Thymus (tissue), 11 donors: ENCODE measurements around the gene TMEM41B. TPM values are rescaled to one million over a fixed set of nuclear protein-coding genes. Genes with fewer than 3 reads are reported as not detected.
A peak's percentile ranks its signal among the peaks of the same experiment; 100 is the strongest.
"Not testable (repeated sequence)": the region's sequence is repeated elsewhere in the genome, so short reads cannot be mapped to it uniquely, and the experiment has no call there.

Experiments
- DNase-seq, 9 donors: peaks; one replicate each; pipeline ENCODE4 v3.0.0-alpha.2; 2013; ENCODE audit warnings: low spot score in 9 of 9, low read depth in 6 of 9, missing footprints in 1 of 9
- H3K27ac ChIP-seq, 2 donors: one replicate each; pipeline ENCODE4 v1.5.1; 2013; ENCODE audit warnings: control low read depth in 1 of 2, low read depth in 1 of 2, low read length in 1 of 2, mild to moderate bottlenecking in 1 of 2, moderate library complexity in 1 of 2
- H3K27me3 ChIP-seq, 2 donors: one replicate each; pipeline ENCODE4 v1.5.1; 2013; ENCODE audit warnings: low read length in 1 of 2; ENCODE audit not compliant: control insufficient read depth in 2 of 2, insufficient read depth in 1 of 2
- H3K36me3 ChIP-seq, 2 donors: one replicate each; pipeline ENCODE4 v1.5.1; 2013; ENCODE audit warnings: low read length in 1 of 2, mild to moderate bottlenecking in 1 of 2, moderate library complexity in 1 of 2; ENCODE audit not compliant: control insufficient read depth in 2 of 2, insufficient read depth in 2 of 2
- H3K4me1 ChIP-seq, 2 donors: one replicate each; pipeline ENCODE4 v1.5.1; 2013; ENCODE audit warnings: low read length in 2 of 2; ENCODE audit not compliant: control insufficient read depth in 2 of 2, insufficient read depth in 2 of 2
- H3K4me3 ChIP-seq, 2 donors: one replicate each; pipeline ENCODE4 v1.5.1; 2013; ENCODE audit warnings: low read length in 2 of 2, control low read depth in 1 of 2, mild to moderate bottlenecking in 1 of 2
- H3K9me3 ChIP-seq, 2 donors: one replicate each; pipeline ENCODE4 v1.5.1; 2013; ENCODE audit warnings: low read length in 1 of 2, mild to moderate bottlenecking in 1 of 2; ENCODE audit not compliant: control insufficient read depth in 2 of 2, insufficient read depth in 1 of 2
- WGBS: extraction: QIAGEN DNeasy Blood & Tissue Kit; methylation state at CpG from one replicate; pipeline ENCODE4 v1.1.7; 2013; 5-methylcytosine and 5-hydroxymethylcytosine counted together
- polyA plus RNA-seq: library from polyadenylated mRNA; stranded (reverse); fragments of 200-250 nt; gene quantifications from one replicate; pipeline ENCODE4 v1.2.3, GENCODE V29; 2013
- total RNA-seq: library from RNA; stranded (reverse); fragments of 120-200 nt; gene quantifications from one replicate; pipeline ENCODE4 v1.2.4, GENCODE V29; 2013
- donor health status: healthy.

The TMEM41B gene
- total and polyA plus RNA-seq, 2 donors: 24.9 to 36.6 TPM

- H3K27me3 ChIP-seq: peaks cover 5 to 24% of the 10 kb centered on the region in 2 donors
- 96% methylated on average over 13 of the region's 13 CpGs for WGBS
- no peak overlapping the region for H3K27ac ChIP-seq
- H3K36me3 ChIP-seq: no peaks in the 10 kb centered on the region
- DNase-seq: no peak
- no peak overlapping the region for H3K4me3 ChIP-seq
- peaks cover 4 to 16% of the 10 kb centered on the region in 2 donors for H3K4me1 ChIP-seq
- peaks cover 0 to 4% of the 10 kb centered on the region in 2 donors for H3K9me3 ChIP-seq
Measured at GRCh38 chr11:9266132-9266736, 48.2 kb downstream of the TMEM41B start.

GRCh38 chr11:9265211-9266131 lies 48.9 kb downstream of the TMEM41B start, which contains the start of gene DENND5A:
TSS of gene DENND5A (minus strand) at chr11:9265350. CDS start at chr11:9265069, 281 bp downstream.
- Histone ChIP-seq H3K9me3 (peaks cover 0 to 4% of the 10 kb centered on the region in 2 donors), H3K36me3 (no peaks in the 10 kb centered on the region), H3K4me1 (peaks cover 4 to 22% of the 10 kb centered on the region in 2 donors), H3K27ac (peak within 1 kb of the TSS; percentile 87 to 88), H3K4me3 (peak within 1 kb of the TSS; percentile 78 to 93), H3K27me3 (peaks cover 5 to 24% of the 10 kb centered on the region in 2 donors)
- DNase-seq: peak in 4 of 9 donors; percentile 15 to 61 (median 48)
- WGBS: 12% methylated on average over 63 of the region's 63 CpGs

DNA sequence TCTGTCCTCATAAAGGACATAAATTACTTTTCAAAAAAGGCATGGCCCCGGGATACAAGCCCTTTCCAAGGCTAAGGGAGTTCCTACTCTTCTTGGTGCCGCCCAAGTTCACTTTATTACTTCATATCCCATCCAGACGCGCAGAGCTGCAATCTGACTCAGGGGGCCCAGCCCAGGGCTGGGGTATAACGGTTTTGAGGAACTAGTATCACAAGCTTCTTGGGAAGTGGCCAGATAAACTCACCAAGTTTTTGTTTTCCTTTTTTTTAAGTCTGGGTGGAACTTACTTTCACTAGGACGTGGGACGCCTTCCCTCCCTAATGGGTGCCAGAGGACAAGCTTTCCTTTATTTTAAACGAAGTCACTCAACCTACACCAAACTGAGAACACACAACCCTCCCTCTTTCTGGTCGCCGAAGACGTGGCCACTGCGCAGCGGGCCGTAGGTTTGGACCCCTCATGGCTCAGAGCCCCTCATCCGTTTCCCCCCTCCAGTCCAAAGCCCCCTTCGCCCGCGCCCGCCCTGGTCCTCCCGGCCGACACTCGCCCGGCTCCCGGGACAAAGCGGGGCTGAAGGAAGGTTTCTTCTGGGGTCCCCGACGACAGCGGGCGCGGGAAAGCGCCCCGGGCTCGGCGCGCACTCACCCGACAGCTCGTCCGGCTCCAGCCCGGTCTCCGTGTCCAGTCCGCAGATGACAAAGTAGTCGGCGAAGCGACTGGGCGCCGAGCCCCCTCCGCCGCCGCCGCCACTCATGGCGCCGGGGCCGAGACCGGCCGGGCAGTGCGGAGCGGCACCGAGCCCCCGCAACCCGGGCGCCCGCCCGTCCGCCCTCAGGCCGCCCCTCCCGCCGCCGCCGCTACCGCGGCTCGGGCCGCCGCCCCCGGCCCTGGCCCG lies 49.8 kb downstream of the TMEM41B start:
- WGBS: under 1% methylated on average over 76 of the region's 76 CpGs
- Histone ChIP-seq H3K4me1 (peaks cover 4 to 22% of the 10 kb centered on the region in 2 donors), H3K4me3 (peak overlapping the region; percentile 78 to 93), H3K27me3 (peaks cover 5 to 24% of the 10 kb centered on the region in 2 donors), H3K9me3 (peaks cover 0 to 4% of the 10 kb centered on the region in 2 donors), H3K27ac (peak overlapping the region; percentile 87 to 88), H3K36me3 (no peaks in the 10 kb centered on the region)
- DNase-seq: peak in 2 of 9 donors; percentile 18 to 38

- H3K36me3 ChIP-seq: no peaks in the 10 kb centered on the region
- H3K4me3 ChIP-seq: peak overlapping the region; percentile 78 to 93
- peaks cover 4 to 22% of the 10 kb centered on the region in 2 donors for H3K4me1 ChIP-seq
- DNase-seq: peak in 5 of 9 donors; percentile 16 to 71 (median 35)
- WGBS: under 1% methylated on average over 8 of the region's 9 CpGs
- peaks cover 0 to 4% of the 10 kb centered on the region in 2 donors for H3K9me3 ChIP-seq
- H3K27me3 ChIP-seq: peaks cover 5 to 24% of the 10 kb centered on the region in 2 donors
- H3K27ac ChIP-seq: peak overlapping the region; percentile 87 to 88
Measured at GRCh38 chr11:9263840-9264315, 50.5 kb downstream of the TMEM41B start.

DNA sequence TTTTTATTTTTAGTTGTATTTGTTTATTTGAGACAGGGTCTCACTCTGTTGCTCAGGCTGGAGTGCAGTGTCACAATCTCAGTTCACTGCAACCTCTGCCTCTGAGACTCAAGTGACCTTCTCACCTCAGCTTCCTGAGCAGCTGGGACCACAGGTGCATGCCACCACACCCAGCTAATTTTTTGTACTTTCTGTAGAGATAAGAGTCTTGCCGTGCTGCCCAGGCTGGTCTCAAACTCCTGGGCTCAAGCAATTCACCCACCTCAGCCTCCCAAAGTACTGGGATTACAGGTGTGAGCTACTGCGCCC lies 53.6 kb downstream of the TMEM41B start:
- Histone ChIP-seq H3K4me1 (peaks cover 4 to 20% of the 10 kb centered on the region in 2 donors), H3K27me3 (peaks cover 3 to 15% of the 10 kb centered on the region in 2 donors)
- DNase-seq: peak in 1 of 9 donors; percentile 32
- WGBS: 51% methylated on average over 2 of the region's 2 CpGs
- H3K27ac ChIP-seq, H3K4me3 ChIP-seq, H3K36me3 ChIP-seq, H3K9me3 ChIP-seq: not testable (repeated sequence)

- H3K9me3 ChIP-seq: peaks cover 0 to 4% of the 10 kb centered on the region in 2 donors
- no peak for DNase-seq
- H3K27me3 ChIP-seq: peaks cover 0 to 9% of the 10 kb centered on the region in 2 donors
- no peak overlapping the region for H3K27ac ChIP-seq
- peaks cover 0 to 2% of the 10 kb centered on the region in 2 donors for H3K36me3 ChIP-seq
- H3K4me3 ChIP-seq: no peak overlapping the region
- H3K4me1 ChIP-seq: peaks cover under 1 to 15% of the 10 kb centered on the region in 2 donors
- 85% methylated on average over 4 of the region's 4 CpGs for WGBS
Measured at GRCh38 chr11:9259981-9260837, 54.2 kb downstream of the TMEM41B start.

DNA sequence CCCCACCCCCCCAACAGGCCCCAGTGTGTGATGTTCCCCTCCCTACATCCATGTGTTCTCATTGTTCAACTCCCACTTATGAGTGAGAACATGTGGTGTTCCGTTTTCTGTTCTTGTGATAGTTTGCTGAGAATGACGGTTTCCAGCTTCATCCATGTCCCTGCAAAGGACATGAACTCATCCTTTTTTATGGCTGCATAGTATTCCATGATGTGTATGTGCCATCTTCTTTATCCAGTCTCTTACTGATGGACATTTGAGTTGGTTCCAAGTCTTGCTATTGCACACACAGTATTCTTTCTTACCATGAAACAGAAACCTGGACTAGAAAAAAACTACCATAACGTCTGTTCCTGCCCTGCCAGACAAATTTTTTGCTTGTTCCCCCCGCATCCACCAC lies 56.1 kb downstream of the TMEM41B start:
- DNase-seq, H3K4me3 ChIP-seq, H3K27ac ChIP-seq, H3K9me3 ChIP-seq, H3K36me3 ChIP-seq, H3K27me3 ChIP-seq: not testable (repeated sequence)
- peaks cover 0 to 12% of the 10 kb centered on the region in 2 donors for H3K4me1 ChIP-seq
- 98% methylated on average over 4 of the region's 4 CpGs for WGBS

- Histone ChIP-seq H3K4me3 (no peak overlapping the region), H3K27me3 (no peaks in the 10 kb centered on the region), H3K27ac (no peak overlapping the region), H3K36me3 (peaks cover 0 to 2% of the 10 kb centered on the region in 2 donors), H3K4me1 (peaks cover 9 to 35% of the 10 kb centered on the region in 2 donors), H3K9me3 (no peaks in the 10 kb centered on the region)
- 98% methylated on average over 3 of the region's 3 CpGs for WGBS
- DNase-seq: no peak
Measured at GRCh38 chr11:9254416-9254815, 60.0 kb downstream of the TMEM41B start.
